HG02642 (cell line): Measurements from ENCODE around the gene PRDM5.

Experiments
- ATAC-seq: cut with Tn5 transposase; IDR thresholded peaks from one replicate; pipeline ENCODE4 v1.9.1; 2021; ENCODE audit warnings: mild to moderate bottlenecking; ENCODE audit not compliant: unreplicated experiment, poor library complexity

Gene PRDM5

DNA sequence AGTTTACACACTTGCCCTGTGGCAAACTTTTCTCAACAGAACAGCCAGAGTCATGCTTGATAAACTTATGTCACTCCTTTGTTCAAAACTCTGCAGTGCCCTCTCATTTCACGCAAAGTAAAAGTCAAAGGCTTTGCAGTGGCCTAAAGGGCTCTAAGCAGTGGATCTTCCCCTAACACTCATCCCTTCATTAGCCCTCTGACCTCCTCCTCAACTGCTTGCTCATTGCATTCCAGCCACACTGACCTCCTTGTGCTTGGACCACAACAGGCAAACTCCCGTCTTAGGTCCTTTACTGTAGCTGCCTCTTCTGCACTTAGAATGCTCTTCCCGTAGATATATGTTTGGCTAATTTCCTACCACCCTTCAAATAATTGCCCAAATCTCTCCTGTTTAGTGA, 5.6 kb downstream of the PRDM5 start:
- no peak for ATAC-seq

DNA sequence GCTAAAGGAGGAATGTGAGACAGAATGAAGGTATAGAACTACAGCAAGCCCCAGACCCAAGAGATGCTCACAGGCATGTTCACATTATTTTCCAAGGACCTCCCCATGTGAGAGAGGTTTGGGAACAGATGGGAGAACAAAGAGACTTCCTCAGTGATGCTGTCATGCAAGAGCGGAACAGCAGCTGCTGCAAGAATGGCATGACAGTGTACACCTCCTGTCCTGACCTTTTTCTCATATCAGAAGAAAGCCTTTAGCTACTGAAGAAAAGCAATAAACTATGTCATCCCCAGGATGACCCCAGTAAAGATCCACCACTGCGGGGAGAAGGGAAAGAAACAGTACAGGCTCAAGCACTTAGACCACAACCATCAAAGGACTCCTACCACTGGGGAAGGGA, 7.2 kb downstream of the PRDM5 start:
- no peak for ATAC-seq

DNA sequence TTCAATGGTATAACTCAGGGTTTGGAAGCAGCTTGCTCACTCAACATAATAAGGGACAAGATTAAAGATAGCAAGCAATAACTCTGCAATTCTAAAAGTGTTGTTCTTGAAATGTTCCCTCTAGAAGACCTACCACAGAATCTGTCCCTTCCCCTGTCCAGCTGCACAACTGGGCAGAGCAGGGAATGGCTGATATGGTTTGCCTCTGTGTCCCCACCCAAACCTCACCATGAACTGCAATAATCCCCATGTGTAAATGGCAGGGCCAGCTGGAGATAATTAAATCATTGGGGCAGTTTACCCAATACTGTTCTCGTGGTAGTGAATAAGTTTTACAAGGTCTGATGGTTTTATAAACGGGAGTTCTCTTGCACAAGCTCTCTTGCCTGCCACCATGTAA, 19.1 kb downstream of the PRDM5 start:
- no peak for ATAC-seq

DNA sequence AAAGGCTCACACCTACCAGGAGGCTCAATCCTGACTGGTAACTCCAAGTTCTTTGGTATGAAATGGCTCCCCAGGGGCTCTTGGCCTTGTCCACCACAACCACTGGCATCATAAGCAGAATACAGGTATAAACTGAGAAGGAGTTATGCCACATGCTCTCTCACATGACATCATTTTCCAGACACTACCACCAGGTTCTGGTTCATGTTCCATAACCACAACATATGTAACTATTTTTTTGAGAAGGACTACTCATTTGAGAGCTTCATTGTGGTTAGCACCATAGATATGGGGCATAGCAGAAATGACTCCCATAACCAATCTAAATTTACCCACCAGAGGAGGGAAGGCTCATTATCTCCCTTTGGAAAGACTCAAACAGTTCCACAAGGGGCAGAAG, 19.6 kb downstream of the PRDM5 start:
- ATAC-seq = no peak

DNA sequence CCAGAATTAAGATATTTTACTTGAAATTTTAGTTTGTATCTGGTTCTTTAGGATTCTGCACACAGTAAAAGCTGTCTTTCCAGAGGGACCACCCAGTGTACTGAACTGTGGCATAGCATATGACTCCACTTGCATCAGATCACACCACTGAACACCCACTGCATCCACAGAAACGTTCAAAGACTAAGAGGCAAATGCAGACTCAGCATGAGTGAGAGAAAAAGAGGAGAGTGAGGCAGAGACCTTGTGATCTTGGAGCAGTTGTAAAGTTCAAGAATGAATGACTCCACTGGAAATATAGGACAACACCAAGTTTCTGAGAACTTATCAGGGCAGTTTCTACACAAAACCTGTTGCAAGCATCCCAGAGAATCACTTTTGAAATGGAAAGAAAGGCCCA, 20.8 kb downstream of the PRDM5 start:
- no peak for ATAC-seq

DNA sequence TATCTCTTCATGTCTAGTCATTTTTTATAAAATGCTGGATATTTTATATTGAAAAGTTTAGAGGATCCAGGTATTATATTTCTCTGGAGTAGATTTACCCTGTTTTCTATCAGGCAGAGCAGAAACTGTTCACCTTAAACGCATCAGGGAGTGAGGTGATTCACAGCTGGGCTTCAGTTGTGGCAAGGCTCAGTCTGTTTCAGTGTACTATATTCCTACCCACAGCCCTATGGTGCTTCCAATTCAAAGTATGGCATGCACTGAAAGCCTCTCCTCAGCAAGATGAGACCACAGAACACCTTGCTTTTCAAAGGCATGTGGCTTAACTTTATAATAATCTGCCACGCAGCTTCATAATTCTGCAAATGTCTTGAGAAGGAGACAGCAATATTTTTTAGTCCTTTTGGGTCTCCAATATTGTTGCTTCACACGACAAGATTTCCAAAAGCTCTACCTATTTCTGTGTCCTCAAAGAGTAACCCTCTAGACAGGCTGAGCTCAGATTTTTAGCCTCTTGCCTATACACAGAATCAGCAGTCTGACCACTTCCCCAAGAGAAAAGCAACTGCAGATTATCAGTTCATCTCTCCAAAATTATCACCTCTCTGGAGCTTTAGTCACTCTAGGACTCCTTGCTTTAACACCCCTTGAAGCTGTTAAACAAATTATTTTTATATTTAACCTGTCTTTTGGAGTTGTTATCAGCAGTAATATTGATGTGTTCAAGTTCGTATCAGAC, 24.4 kb downstream of the PRDM5 start:
- no peak for ATAC-seq

DNA sequence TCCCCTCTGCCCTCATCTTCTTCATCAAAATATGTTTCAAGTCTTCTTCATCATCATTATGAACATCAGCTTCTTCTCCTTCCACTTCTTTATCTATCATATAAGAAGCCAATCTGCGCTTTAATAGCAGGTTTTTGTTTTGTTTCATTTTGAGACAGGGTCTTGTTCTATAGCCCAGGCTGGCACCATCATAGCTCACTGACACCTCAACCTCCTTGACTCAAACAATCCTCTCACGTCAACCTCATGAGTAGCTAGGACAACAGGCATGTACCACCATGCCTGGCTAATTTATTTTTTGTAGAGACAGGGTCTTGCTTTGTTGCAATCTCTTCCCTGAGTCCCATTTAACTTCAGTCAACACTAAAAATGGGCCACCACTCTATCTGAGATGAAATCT, 27.0 kb downstream of the PRDM5 start:
- ATAC-seq = no peak

DNA sequence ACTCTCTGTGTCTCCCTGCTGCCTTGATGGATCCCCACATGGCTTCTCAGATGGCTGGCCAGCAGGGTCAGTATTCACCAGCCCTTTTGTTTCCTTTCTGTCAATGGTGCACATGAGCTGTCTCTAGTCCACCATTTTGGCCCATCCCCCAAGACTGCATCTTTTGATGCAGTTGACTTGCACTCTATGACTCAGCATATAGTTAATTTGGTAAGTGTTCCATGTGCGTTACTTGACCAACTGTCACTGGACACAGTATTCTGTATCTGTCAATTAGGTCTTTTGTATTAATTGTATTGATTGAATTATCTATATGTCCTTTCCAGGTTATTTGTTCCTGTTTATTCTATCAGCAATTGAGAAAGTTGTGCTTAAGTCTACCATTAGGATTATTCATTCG, 29.2 kb downstream of the PRDM5 start:
- ATAC-seq = no peak

DNA sequence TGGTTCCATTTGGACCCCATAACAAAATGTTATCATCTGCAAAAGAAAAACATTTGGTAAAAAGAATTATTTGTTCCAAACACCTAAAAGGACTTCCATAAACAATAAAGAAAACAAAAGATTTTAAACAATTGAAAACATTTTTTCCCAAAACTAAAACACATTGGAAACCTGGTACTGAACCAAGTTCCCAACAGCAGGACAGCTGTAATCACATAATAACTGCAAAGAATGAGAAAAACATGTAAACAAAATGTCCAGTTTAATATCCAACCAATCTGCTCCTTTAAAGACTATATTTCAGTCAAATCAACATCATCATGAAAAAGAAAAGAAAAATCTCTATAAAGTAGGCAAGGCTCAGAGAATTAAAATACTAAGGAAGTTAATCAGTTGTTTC, 36.3 kb downstream of the PRDM5 start:
- ATAC-seq = no peak

DNA sequence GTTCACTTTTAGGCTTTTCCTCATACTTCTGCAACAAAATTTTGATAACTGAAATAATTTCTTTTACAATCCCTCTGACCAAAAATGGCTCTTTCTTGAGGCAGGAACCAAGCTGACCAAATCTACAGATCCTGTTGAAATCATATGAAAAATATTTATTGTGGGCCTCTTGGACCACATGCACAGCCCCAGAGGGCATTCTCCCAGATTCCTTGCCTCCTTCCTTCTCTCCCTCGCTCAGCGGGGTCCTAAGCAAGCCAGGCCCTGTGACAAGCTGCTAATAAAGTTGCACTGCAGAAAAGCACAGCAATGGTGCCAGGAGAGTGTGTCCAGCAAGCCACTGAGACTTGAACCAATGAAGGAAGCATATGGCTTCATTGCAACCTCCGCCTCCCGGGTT, 40.7 kb downstream of the PRDM5 start:
- ATAC-seq = no peak

DNA sequence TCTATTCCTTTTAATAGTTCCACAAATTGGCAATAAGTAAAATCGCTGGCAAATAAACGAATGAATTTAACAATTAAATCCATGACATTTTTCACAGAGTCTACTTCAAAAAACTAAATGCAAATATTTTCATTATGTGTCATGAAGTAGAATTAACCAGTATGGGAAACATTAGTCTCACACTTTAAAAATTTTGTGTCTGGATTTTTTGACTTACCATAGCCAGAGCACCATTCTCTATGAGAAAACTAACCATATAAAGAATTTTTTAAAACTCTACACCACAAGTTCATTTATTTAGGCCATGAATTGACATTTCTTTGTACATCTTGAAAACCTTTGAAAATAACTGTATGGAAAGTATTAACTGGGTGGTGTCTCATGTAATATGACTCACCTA, 41.2 kb downstream of the PRDM5 start:
- ATAC-seq = no peak

DNA sequence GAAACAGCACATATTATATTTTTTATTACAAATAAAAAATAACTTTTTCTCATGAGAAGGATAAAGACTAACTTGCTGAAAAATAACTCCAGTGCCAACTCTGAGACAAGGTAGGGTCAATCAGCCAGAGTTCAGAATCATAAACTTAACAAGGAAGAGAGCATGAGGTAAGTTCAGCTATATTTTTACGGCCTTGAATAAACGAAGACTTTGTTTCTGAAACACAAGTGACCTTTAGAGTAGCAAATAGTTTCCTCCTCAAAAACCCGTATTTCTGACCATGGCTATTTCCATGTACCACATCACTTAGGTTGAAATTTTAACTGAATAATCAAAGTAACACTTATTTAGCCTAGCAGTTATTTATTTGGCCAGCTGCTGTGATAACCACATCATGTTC, 45.5 kb downstream of the PRDM5 start:
- no peak for ATAC-seq

DNA sequence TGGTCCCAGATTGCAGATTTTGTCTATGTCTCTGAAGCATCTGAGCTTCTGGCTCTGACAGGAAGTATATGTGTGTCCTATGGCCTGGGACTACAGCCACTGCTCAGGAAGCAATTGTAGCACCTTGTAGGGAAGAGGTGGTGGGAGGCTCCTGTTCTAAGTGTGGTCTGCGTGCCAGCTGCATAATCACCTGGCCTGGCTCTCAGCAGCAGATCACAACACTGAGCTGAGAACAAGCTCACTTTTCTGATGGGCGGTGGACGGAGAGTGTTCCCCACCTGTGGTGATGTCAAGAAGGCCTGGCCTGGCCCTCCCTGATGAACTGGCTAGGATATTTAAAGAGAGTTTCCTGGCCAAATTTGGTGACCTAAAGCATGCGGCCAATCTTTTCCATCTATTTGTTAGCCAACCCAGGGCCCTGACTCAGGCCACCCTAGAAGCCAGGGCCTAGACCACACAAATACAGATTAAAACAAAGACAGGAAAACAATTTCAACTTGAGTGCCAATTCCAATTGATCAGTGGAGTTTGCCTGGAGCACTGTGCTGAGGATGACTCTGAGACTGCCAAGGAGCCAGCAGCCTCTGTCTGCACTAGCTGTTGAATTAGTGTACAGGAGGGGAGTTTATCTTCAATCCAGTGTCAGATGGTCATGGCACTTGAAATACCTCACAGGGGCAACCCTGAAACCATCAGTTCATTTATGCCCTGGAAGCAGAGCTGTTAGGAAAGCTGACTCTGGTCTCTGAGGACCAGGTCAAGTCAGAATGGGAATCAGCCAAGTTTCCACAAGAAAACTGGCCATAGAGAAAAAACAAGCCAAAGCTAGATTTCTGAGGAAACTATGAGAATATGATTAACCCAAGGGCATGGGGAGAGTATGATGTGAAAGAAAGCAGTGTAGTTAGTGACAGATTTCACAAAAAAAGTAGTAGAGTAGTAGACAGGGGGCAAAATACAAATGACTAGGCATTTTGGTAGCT, 47.4 kb downstream of the PRDM5 start:
- no peak for ATAC-seq

DNA sequence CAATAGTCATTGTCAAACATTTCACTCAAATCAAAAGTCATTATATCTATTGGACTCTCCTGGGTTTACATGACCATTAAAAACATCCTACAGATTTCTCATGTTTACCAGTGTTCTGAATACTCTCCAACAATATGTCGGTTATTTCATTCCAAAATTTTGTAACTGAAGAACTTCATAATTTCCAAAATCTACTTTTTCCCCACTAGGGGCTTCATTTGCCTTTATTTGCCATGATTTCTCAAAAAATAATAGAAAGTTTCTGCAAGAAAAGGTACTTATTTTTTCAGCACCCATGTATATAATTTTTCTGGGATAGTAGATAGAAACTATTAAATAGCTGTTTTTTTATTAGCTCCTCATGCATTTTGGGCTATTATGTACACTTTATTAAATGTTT, 49.0 kb downstream of the PRDM5 start:
- no peak for ATAC-seq

DNA sequence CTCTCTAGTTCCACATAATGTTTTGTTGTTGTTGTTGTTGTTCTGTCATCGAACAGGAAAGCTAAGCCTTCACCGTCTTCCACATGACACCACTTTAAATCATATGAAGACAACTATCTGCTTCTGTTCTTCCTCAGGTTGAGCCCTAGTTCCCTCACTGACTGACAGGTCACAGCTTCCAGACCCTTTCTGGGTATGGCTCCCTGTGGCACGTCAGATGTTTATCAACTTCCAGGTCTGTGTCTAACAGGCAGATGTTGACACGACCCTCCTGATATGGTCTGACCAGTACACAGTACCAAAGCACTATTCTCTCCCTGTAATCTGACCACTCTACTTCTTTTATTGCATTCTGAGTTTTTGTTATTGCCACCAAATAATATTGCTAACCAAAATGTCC, 51.4 kb downstream of the PRDM5 start:
- ATAC-seq = no peak

DNA sequence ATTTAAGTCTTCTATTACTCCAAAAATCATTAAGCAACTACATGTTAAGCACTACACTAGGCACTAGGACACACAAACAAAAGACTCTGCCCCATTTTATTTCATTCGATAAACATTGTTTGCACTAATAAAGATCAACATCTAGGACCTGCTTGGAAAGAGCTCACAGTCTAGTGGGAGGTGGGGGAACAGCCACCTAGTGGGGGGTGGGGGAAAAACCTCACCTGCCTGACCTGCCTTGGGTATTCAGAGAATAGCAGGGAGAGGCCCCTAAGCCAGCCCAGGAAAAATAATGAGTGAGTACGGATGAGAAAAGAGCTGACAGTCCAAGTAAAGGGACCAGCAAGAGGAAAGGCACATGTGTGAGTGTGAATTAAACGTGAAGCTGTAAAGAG, 52.2 kb downstream of the PRDM5 start:
- ATAC-seq = no peak

DNA sequence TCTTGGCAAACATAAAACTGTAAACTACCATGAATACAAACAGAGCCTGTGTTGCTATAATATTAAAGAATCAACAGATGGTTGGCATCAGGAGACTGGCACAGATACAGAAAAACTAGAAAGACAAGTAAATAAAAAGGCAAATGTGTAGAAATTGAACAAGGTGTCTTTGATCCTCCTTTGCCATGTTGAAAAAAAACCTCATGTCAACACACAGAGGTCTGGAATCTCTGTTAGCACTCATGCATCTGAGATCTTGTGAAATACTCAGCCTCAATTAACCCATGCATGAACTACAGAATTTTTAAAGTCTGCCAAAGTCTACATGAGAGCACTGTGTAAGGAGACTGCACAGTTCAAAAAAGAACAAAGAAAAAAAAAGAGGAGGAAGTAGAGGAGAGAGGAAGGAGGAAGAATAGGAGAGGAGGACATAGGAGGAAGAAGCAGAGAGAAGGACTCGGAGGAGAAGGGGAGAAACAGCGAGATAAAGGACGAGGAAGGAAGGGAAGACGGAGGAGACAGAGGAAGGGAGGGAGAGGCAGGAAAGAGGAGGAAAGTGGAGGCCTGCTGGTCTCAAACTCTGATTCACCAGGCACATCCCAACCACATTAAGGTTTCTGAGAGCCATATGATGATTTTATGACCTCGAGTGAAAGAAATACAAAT, 52.8 kb downstream of the PRDM5 start:
- ATAC-seq = no peak

DNA sequence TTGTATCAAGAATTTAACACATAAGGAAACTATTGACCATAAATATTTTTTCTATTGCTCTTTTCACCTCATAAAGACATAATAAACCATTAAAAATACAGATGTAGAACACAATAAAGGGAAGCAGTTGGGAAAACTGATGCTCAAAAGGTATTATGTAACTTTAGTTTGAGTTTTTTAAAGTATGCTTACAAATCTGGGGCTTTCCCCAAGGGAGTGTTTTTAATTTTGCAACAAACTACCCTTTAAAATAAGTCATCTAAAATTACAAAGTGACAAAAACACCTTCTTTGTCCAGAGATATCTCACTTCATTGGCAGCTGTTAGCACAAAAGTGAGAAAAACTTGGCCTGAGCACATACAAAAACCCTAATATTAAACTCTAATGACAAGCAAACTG, 55.0 kb downstream of the PRDM5 start:
- no peak for ATAC-seq

DNA sequence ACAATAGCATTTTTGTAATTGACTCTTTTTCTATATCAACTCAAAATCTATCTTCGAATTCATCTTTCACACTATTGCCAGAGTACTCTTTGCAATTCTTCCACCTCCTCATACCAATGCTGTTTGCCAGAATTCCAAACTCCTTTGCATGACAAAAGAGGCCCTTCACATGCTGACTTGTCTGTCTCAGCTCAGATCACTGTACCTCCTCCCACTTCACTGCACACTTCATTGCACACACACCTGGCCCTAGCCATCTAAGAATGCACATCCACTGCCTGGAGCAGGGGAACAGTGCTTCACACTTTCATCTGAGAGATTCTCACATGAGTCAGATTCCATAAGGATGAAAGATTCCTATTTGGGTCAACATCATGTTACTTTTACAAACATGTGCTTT, 56.5 kb downstream of the PRDM5 start:
- ATAC-seq = peak; percentile 85

DNA sequence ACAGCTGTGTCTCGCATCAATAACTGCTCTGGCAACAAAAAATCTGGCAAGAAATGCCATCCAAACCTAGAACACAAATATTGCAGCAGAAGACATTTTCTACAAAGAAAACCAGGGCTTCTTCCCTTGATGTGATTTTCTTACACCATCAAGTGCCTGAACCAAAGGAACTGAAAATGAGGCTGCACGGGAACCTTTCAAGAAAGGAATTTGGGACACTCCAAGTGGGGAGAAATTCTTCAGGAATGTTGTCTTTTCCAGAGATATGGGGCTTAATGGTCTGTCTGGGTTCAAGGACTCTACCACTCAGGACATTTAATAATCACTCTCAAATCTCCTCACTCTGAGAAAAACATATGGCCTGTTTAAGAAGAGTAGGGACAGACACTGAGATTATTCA, 57.6 kb downstream of the PRDM5 start:
- no peak for ATAC-seq

DNA sequence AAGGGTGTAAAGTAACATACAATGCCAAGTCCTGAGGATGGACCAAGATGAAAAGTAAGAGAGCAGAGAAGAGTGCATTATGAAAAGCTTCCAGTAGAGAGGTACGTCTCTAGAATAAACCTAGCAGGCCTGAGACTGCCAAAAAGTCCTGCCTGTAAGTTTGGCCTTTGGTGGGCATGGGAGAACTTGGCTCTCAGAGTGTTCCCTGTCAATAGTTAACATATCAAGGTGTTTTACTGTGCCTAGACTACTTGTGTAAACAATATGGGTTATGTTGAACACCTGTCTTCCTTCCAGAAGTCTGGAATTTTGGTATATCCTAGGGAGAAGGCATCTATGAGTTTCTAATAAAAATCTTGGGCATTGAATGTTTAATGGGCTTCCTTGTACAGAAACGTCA, 60.1 kb downstream of the PRDM5 start:
- no peak for ATAC-seq
